SIG-M5 (cell line): Measurements from ENCODE around the gene ARHGEF10L.

Experiments
- DNase-seq: peaks from one replicate; lab custom pipeline; 2025; lab: John Stamatoyannopoulos, UW

The ARHGEF10L gene

GRCh38 chr1:17569200-17570139 is 30.0 kb downstream of the ARHGEF10L start:
- no peak for DNase-seq

DNA sequence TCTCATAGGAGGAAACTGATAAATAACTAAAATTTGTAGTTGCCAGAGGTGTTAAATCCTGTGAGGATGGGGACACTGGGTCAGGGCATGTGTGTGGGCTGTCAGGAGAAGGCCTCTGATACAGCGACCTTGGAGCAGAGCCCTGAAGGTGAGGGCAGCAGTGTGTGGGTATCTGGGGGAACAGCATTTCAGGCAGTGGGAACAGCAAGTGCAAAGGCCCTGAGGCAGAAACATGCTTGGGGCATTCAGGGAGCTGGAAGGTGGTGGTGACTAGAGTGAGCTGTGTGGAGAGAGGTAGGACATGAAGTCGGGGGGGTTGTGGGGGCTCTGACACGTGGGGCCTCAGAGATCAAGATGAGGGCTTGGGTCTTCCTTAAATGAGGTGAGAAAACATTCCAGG is 30.7 kb downstream of the ARHGEF10L start:
- DNase-seq: no peak

DNA sequence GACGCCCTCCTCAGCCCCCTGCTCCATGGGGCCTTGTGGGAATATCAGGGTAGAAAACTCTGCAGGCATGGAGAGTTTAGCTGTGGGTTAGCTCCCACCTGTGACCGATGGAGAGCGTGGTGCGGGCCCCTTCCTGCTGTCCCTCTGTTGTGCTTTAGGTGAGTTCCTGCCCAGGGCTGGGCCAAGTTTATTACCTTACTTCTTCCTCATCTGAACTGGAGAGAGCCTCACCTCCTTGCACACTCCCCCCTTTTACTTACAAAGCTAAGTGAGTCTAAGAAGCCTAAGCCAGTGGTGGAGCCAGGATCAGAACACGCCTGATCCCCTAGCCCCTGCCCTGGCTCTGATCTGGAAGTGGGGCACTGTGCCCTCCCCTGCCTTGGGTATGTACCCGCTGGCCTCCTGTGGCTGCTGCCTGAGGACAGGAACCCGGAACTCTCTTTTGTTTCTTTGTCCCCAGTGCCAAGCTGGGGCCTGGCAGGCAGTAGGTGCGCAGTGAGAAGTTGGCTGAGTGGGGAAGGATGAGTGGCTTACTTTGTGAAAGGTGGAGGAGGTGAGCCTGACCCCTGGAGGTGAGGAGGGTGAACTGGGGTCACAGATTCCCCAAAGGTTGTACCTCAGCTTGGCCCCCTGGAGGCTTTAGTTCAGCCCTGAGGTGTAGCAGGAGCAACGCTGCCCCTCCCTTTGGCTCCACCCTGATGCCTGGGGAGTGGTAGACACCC is 32.9 kb downstream of the ARHGEF10L start:
- DNase-seq: no peak

DNA sequence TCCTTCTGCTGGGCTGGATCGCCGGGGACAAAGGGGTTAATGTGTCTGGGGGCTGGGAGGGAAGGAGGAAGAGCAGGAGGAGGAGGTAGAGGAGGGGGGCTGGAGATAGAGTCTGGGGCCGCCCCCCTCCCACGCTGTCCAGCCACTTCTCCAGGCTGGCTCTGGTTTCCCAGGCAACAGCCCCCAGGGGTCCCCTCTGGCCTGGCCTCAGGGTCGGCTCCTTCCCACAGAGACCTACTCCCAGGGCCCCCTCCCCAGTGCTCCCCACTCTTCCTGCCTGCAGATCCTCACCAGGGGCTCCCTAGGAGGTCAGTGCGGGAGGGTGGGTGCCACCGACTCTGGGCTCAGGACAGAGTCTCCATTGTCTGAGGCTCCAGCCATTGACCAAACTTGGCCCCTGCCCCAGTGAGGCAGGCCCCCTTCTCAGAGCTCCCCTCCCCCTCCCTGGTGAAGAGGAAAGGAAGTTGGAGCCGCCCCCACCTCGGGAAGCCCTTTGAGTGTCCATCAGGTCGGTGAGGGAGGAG is 34.1 kb downstream of the ARHGEF10L start:
- DNase-seq: no peak

DNA sequence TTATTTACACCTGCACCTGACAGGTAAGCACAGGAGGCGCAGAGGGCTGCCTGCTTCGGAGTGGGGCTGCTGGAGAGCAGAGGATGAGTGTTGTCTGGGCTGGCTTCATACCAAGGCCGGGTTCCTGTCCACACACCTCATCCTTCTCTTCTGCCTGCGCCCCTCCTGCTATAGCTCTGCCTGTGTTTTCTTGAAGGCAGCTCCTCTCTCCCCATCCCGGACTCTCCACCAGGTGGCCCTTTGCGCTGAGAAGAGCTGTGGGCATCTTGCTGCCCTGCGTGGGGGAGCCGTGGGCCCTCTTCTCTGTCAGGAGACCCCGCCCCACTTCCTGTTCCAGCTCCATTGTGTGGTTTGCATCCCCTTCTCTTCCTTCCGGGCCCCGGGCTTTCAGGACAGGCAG is 35.0 kb downstream of the ARHGEF10L start:
- no peak for DNase-seq

- DNase-seq: no peak
Observed at GRCh38 chr1:17575797-17576518, 36.5 kb downstream of the ARHGEF10L start.

- DNase-seq: no peak
Observed at GRCh38 chr1:17576519-17576853, 37.0 kb downstream of the ARHGEF10L start.

GRCh38 chr1:17577907-17578297 is 38.4 kb downstream of the ARHGEF10L start:
- no peak for DNase-seq

DNA sequence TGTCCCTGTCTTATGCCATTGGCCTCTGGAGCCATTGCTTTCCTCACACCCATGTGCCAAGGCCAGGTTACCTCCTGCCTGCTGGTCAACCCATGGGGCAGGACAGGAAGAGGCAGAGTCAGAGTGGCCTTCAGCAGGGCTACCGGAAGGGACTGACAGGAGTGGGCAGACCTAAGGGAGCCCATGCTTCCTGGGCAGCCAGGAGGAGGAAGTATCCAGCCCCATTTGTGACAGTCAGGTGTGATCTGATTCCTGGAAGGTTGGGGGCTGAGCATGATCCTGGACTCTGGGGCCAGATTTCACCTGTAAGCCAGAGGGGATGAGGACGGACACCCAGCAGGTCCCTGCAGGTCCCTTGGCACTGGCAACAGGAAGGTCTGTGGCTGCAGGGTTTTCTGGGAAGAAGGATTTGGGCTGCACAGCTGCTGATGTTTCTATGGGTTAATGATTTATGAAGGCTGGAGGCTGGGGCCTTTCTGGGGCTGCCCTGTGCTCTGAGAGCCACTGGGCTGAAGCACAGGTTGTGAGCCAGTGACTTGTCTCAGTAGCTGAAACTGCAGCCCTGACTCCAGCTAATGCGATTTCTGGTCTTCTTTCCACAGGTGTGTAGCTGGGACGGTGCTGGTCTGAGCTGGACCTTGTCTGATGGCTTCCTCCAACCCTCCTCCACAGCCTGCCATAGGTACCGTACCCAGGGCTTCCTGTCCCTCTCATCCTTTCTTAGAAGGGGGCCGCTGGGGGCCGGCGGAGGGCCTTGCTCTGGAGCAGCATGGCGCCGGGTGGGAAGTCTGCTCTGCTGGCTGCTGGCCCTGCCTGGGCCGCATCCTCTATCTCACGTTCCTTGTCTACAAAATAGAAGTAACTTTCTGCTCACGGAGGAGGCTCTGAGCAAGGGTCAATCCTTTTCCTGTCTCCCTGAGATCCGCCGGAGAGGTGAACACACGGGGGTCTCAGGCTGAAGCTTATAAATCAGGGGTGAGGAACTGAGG is 40.7 kb downstream of the ARHGEF10L start:
- no peak for DNase-seq

DNA sequence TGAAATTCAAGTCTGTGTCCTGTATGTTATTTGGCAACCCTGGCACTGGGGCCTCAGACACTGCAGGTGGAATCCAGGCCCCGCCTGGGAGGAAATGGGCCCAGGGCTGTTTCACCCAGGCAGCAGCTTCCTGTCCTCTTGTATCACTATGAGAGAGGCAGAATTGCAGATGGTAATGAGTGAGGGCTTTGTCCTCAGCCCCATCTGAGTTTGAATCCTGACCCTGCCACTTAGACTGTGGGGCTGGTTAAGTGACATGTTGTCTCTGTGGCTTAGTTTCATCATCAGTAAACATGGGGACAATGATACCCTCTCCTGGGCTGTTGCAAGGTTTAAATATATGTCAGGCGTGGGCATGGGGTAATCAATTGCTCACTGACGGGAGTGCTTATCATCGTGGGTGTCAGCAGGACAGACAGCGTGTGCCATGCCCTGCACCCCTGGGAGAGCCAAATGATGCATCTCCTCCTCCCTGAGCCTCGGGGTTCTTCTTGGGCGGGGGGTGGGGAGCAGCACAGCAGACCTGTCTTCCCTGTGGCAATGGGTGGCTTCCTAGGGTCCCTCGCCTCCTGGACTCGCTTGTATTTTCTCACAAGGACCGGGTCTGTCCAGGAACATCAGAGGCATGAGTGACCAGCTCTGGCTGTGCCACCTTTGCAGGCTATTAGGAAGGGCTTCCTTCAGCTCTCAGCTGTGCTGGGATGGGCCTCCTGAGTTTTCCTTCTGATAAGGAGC is 42.1 kb downstream of the ARHGEF10L start:
- no peak for DNase-seq

GRCh38 chr1:17582124-17582774 is 42.8 kb downstream of the ARHGEF10L start:
- DNase-seq: no peak

GRCh38 chr1:17584539-17584938 is 45.0 kb downstream of the ARHGEF10L start:
- DNase-seq: no peak

- DNase-seq: no peak
Observed at GRCh38 chr1:17585266-17585987, 45.9 kb downstream of the ARHGEF10L start.

DNA sequence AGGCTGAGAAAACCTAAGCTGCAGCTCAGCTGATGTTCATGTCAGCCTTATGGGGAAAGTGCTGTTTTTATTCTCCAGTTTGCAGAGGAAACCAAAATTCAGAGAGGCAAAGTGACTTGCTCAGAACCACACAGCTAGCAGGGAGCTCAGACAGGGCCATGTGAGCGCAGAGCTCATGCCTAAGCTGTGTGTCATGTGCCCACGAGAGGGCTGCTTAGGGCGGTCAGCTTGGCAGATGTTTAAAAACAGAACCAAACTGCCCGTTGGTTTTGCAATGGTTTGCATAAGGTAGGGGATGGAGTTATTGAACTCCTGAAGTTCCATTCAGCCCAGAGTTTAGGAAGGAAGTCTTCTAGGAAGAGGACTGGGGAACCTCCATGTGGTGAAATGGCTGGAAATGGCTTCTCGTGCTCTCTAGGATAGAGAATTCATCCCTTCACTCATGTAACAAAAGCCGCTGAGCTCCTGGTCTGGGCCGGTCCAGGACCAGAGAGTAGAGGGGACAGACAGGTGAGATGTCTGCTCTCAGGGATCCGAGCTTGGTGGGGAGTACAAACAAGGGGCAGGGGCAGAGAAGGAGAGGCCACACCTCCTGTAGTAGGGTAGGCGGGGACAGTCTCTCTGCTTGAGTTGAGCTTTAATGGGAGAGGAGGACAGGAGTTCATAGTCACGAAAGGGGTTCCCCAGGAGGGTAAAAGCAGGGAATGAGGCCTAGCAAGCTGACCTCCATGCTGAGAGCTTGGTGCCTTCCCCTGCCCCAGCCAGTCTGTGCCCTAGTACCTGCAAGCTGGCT is 46.9 kb downstream of the ARHGEF10L start:
- no peak for DNase-seq

DNA sequence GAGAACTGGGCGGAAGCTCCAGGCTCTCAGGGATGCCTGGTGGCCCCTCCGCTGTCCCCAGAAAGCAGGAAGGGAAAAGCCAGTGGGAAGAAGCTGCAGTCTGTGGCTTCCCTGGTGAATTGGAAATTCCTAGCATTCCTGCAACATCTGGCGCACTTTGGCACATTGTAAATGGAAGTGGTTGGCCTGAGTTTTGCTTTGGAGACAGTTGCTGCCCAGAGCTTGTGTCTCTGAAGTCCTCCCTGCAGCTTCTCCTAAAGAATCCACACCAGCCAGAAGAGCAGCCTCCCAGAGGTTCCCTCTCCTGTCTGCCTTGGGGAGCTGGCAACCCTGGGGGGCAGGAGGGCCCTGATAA is 48.2 kb downstream of the ARHGEF10L start:
- DNase-seq: no peak

DNA sequence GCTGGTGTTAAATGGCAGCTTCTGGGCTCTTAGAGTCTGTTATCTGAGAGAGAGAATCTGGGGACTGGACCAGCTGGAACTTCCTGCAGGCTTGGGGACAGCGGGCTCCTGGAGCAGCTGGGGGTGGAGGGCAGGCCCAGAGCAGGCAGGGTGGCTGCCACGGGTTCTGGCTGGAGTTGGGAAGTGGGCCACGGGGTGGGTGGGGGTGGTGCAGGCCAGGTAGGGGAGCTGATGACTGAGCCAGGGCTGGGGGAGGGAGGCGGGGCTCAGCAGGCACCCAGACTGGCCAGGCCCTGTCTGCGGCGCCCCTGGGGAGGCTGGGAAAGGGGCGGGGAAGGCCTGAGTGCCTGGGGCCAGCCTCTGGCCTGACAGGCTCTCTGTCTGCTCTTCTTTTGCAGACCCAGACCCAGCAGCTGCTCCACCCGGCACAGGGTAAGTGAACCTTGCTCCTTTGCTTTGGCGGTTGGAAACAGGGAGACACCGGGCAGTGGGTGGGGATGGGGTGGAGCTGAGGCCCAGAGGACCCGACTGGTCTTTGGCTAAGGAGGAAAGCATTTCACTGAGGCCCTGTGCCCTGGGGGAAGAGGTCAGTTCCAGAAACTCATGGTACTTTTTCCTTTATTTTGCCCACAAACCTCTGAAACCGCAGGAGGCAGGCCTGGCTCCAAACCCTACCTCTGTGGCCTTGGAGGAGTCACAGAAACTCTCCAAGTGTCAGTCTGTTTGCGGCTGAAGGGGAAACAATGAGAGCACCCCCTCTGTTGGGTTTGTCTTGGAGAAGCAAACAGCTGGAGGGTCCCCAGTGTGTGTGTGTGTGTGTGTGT is 48.8 kb downstream of the ARHGEF10L start:
- no peak for DNase-seq

DNA sequence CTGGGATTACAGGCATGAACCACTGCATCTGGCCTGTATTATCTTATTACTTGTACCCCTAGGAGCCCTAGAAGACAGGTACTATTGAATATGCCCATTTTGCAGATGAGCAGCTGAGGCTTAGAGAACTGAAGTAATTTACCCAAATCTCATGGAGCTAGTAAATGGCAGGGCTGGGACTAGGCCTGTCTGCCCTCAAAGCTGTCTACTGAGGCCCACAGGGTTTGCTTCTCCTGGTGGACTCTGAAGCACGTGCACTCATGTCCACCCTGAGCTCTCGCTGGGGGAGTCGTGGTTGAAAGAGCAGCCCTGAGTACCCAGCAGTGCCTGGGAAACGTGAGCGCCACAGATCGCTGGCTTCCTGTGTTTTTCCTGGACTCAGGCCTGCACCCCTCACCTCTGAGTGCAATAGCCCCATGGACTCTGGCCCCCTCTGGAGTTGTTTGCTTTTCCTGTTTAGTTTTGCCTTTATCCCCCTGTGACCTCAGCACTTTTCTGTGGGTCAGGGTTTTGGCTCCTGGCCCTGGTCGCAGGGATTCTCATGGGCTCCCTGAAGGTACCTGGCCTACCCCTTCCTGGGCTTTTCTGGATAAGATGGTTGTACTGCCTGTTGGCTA is 52.4 kb downstream of the ARHGEF10L start:
- DNase-seq: no peak
